CD14-positive monocyte (primary cell): ENCODE data around the gene SETBP1. TPM values are rescaled to one million over a fixed set of nuclear protein-coding genes. Genes with fewer than 3 reads are reported as not detected.
A peak's percentile ranks its signal among the peaks of the same experiment; 100 is the strongest.

Experiments used
- DNase-seq, 3 donors: peaks; one replicate each; pipeline ENCODE4 v3.0.0-alpha.2; 2011 to 2022
- H2AFZ ChIP-seq: 2 replicates; pipeline ENCODE4 v1.6.0; 2012; ENCODE audit warnings: mild to moderate bottlenecking, low read depth, low read length, inconsistent platforms; ENCODE audit not compliant: insufficient read depth, poor library complexity, severe bottlenecking
- H3K27ac ChIP-seq, 2 donors: 1 replicate in 1 of 2; 2 replicates in 1 of 2; pipeline ENCODE4 v1.5.1; 2012 to 2013; ENCODE audit warnings: low read length in 2 of 2, control low read depth in 1 of 2, inconsistent platforms in 1 of 2, low read depth in 1 of 2, mild to moderate bottlenecking in 1 of 2
- H3K27me3 ChIP-seq, 2 donors: one replicate each; pipeline versions ENCODE4 v1.6.0 to v1.6.1; 2011 to 2013; ENCODE audit warnings: low read length in 2 of 2; ENCODE audit not compliant: control insufficient read depth in 2 of 2, insufficient read depth in 2 of 2
- H3K36me3 ChIP-seq, 2 donors: replicated peaks in 1 of 2; 1 replicate in 1 of 2; 2 replicates in 1 of 2; pipeline versions ENCODE4 v1.5.1 to v1.6.1; 2012 to 2013; ENCODE audit warnings: low read length in 2 of 2, control low read depth in 1 of 2, inconsistent platforms in 1 of 2, mild to moderate bottlenecking in 1 of 2; ENCODE audit not compliant: insufficient read depth in 2 of 2, control insufficient read depth in 1 of 2
- H3K4me1 ChIP-seq, 2 donors: 1 replicate in 1 of 2; 2 replicates in 1 of 2; pipeline versions ENCODE4 v1.5.1 to v1.6.1; 2012 to 2013; ENCODE audit warnings: low read length in 2 of 2, control low read depth in 1 of 2, inconsistent platforms in 1 of 2, mild to moderate bottlenecking in 1 of 2, moderate library complexity in 1 of 2; ENCODE audit not compliant: insufficient read depth in 2 of 2, control insufficient read depth in 1 of 2
- H3K4me2 ChIP-seq: replicated peaks from 2 replicates; pipeline ENCODE3; 2012; ENCODE audit warnings: low read length, moderate library complexity, mild to moderate bottlenecking; ENCODE audit not compliant: poor library complexity, severe bottlenecking; ENCODE audit errors: extremely low read depth
- H3K4me3 ChIP-seq, 3 experiments: fragments of 200-600 bp in 1 of 3; sonication (generic) in 1 of 3; replicated peaks in 1 of 3; 1 replicate in 2 of 3; 2 replicates in 1 of 3; pipeline ENCODE4 v1.5.1; 2011 to 2013; ENCODE audit warnings: low read length in 3 of 3, mild to moderate bottlenecking in 3 of 3, control low read depth in 2 of 3, low read depth in 2 of 3, inconsistent platforms in 1 of 3, moderate library complexity in 1 of 3
- H3K79me2 ChIP-seq: 2 replicates; pipeline ENCODE4 v1.6.0; 2012; ENCODE audit warnings: mild to moderate bottlenecking, control low read depth, inconsistent platforms, low read length, moderate library complexity; ENCODE audit not compliant: insufficient read depth
- H3K9ac ChIP-seq: 2 replicates; pipeline ENCODE4 v1.6.0; 2017; ENCODE audit warnings: low read length, mild to moderate bottlenecking; ENCODE audit not compliant: insufficient read depth, poor library complexity, severe bottlenecking
- H3K9me3 ChIP-seq, 2 donors: replicated peaks in 1 of 2; 1 replicate in 1 of 2; 2 replicates in 1 of 2; pipeline versions ENCODE4 v1.5.1 to v1.6.1; 2012 to 2013; ENCODE audit warnings: low read length in 2 of 2, control low read depth in 1 of 2; ENCODE audit not compliant: control insufficient read depth in 1 of 2, insufficient read depth in 1 of 2
- H4K20me1 ChIP-seq: 2 replicates; pipeline ENCODE4 v1.6.0; 2012; ENCODE audit warnings: mild to moderate bottlenecking, low read length, control low read depth, moderate library complexity; ENCODE audit not compliant: insufficient read depth
- H3K27ac Mint-ChIP-seq, 7 donors: one replicate each; pipeline ENCODE4 v1.8.0; 2020; ENCODE audit warnings: mild to moderate bottlenecking in 7 of 7, mixed read lengths in 7 of 7, moderate library complexity in 6 of 7, inconsistent platforms in 2 of 7
- H3K27me3 Mint-ChIP-seq, 3 donors: one replicate each; pipeline ENCODE4 v1.8.0; 2021 to 2022; ENCODE audit warnings: low read depth in 3 of 3, mild to moderate bottlenecking in 3 of 3, mixed read lengths in 3 of 3, moderate library complexity in 3 of 3, inconsistent platforms in 1 of 3
- H3K36me3 Mint-ChIP-seq, 2 donors: one replicate each; pipeline ENCODE4 v1.8.0; 2020; ENCODE audit warnings: mixed read lengths in 2 of 2, inconsistent platforms in 1 of 2, mild to moderate bottlenecking in 1 of 2
- H3K4me1 Mint-ChIP-seq: one replicate; pipeline ENCODE4 v1.8.0; 2020; ENCODE audit warnings: mild to moderate bottlenecking, mixed read lengths
- H3K4me3 Mint-ChIP-seq, 2 donors: one replicate each; pipeline ENCODE4 v1.8.0; 2020; ENCODE audit warnings: mild to moderate bottlenecking in 2 of 2, mixed read lengths in 2 of 2, moderate library complexity in 1 of 2
- H3K9me3 Mint-ChIP-seq, 7 donors: one replicate each; pipeline ENCODE4 v1.8.0; 2020 to 2022; ENCODE audit warnings: mixed read lengths in 7 of 7, mild to moderate bottlenecking in 6 of 7, moderate library complexity in 6 of 7, inconsistent platforms in 2 of 7
- CTCF ChIP-seq: fragments of 200-600 bp; IDR thresholded peaks from one replicate; pipeline ENCODE4 v1.8.0; 2022; ENCODE audit warnings: antibody characterized with exemption, mild to moderate bottlenecking
- WGBS: methylation state at CpG from one replicate; pipeline ENCODE4 v1.1.5; 2013; ENCODE audit warnings: missing lambda C conversion rate; ENCODE audit not compliant: insufficient coverage; 5-methylcytosine and 5-hydroxymethylcytosine counted together
- intact Hi-C, 2 donors: fragments of 100-400 bp; cut with micrococcal nuclease; formaldehyde crosslinking; loops; one replicate each; pipeline versions ENCODE4 v1.15.0 to v1.15.1; 2023
- polyA plus RNA-seq, 3 donors: library from polyadenylated mRNA; depleted of rRNA in 1 of 3; unstranded in 2 of 3; stranded (reverse) in 1 of 3; fragments of 300-500 nt in 2 of 3; fragments of >200 nt in 1 of 3; fragmentation: Illumina TruSeq in 2 of 3; gene quantifications; 1 replicate in 2 of 3; 2 replicates in 1 of 3; pipeline ENCODE4 v1.2.3, GENCODE V29; 2012 to 2021

The SETBP1 gene
- polyA plus RNA-seq, 3 donors, result 0.01 to 1.2 TPM; not detected in 1

GRCh38 chr18:44668270-44668975 is 12.3 kb upstream of the SETBP1 start:
- H3K27me3 Mint-ChIP-seq, result peaks cover 1 to 10% (median 2%) of the 10 kb centered on the region in 3 donors
- H3K27me3 ChIP-seq, result peaks cover 0 to under 1% of the 10 kb centered on the region in 2 donors
- peaks cover 4% of the 10 kb centered on the region for H3K4me1 Mint-ChIP-seq
- peaks cover 10 to 22% of the 10 kb centered on the region in 2 donors for H3K9me3 ChIP-seq
- no peaks in the 10 kb centered on the region for H3K36me3 Mint-ChIP-seq
- H3K9ac ChIP-seq, result no peak overlapping the region
- H3K27ac Mint-ChIP-seq, result no peak overlapping the region
- H2AFZ ChIP-seq, result no peak overlapping the region
- no peaks in the 10 kb centered on the region for H3K36me3 ChIP-seq
- no peak for DNase-seq
- intact Hi-C loops, result no loop called here
- 98% methylated on average over 4 of the region's 4 CpGs for WGBS
- H3K27ac ChIP-seq, result no peak overlapping the region
- no peaks in the 10 kb centered on the region for H4K20me1 ChIP-seq
- H3K4me2 ChIP-seq, result no peak overlapping the region
- no peak overlapping the region for H3K4me3 ChIP-seq
- no peak for TF ChIP-seq CTCF
- peaks cover 6 to 19% (median 14%) of the 10 kb centered on the region in 7 donors for H3K9me3 Mint-ChIP-seq
- no peaks in the 10 kb centered on the region for H3K4me1 ChIP-seq
- no peak overlapping the region for H3K4me3 Mint-ChIP-seq
- no peaks in the 10 kb centered on the region for H3K79me2 ChIP-seq

- H3K4me3 ChIP-seq, result no peak overlapping the region
- peak overlapping the region in 1 of 7 donors; percentile 54 for H3K27ac Mint-ChIP-seq
- no peak overlapping the region for H3K9ac ChIP-seq
- no peaks in the 10 kb centered on the region for H3K4me1 ChIP-seq
- H3K4me1 Mint-ChIP-seq, result peaks cover 4% of the 10 kb centered on the region
- H3K79me2 ChIP-seq, result no peaks in the 10 kb centered on the region
- peaks cover 10 to 22% of the 10 kb centered on the region in 2 donors for H3K9me3 ChIP-seq
- H3K27me3 ChIP-seq, result peaks cover 4 to 11% of the 10 kb centered on the region in 2 donors
- WGBS, result no CpG with 5 or more reads among the region's 2 CpGs
- no peak overlapping the region for H3K4me2 ChIP-seq
- no peak overlapping the region for H2AFZ ChIP-seq
- no peak for TF ChIP-seq CTCF
- no peaks in the 10 kb centered on the region for H3K36me3 Mint-ChIP-seq
- no peaks in the 10 kb centered on the region for H3K36me3 ChIP-seq
- peak in 1 of 3 donors; percentile 36 for DNase-seq
- intact Hi-C loops, result no loop called here
- H3K27me3 Mint-ChIP-seq, result peaks cover 0 to 22% (median 2%) of the 10 kb centered on the region in 3 donors
- H3K4me3 Mint-ChIP-seq, result no peak overlapping the region
- H3K9me3 Mint-ChIP-seq, result peaks cover 6 to 19% (median 14%) of the 10 kb centered on the region in 7 donors
- H4K20me1 ChIP-seq, result no peaks in the 10 kb centered on the region
- no peak overlapping the region for H3K27ac ChIP-seq
Observed at GRCh38 chr18:44671914-44672313, 8.8 kb upstream of the SETBP1 start.
